ENCODE measurements around the gene SERPINA5. TPM values are rescaled to one million over a fixed set of nuclear protein-coding genes. Genes with fewer than 3 reads are reported as not detected.

Gene SERPINA5
- total RNA-seq, 1 experiment from 2014 or later: 1.5 TPM

- no peaks in the 10 kb centered on the region; the same call in 1 of the 2 replicates for H3K27me3 Mint-ChIP-seq (ENCODE audit: low read depth)
- no peak overlapping the region for H3K27ac Mint-ChIP-seq
- H3K4me3 Mint-ChIP-seq: no peak overlapping the region
- H3K9me3 Mint-ChIP-seq: peaks cover 22% of the 10 kb centered on the region
- H3K4me1 Mint-ChIP-seq: peaks cover 25% of the 10 kb centered on the region
- CTCF ChIA-PET: interaction anchor here (0.6 to 2.7 kb wide), 38 partner anchors 8 to 417 kb away, joined by 3 to 90 read pairs (median 4); partner anchors contain the start of gene SERPINA5
- 0 out of 2 replicates have a peak, but pooled peaks cover under 1% of the 10 kb centered on the region for H3K36me3 Mint-ChIP-seq
- peak; percentile 89 for ATAC-seq
- POLR2A ChIA-PET: interaction anchor here (1.2 kb wide), 1 partner anchor 63 kb away, joined by 4 read pairs; no protein-coding TSS in a partner anchor
- TF ChIP-seq SMAD4 (CRISPR knock-in tag; IDR thresholded peaks at IDR 0.05): no peak
- no peak for TF ChIP-seq NR3C1 (CRISPR knock-in tag; conservative IDR thresholded peaks at IDR 0.05; ENCODE audit: low read depth)
- peak; percentile 98 for TF ChIP-seq CTCF (IDR thresholded peaks at IDR 0.05)
- TF ChIP-seq AR (CRISPR knock-in tag; IDR thresholded peaks at IDR 0.05): no peak
- peak; percentile 92 for DNase-seq (ENCODE audit: low spot score)
Measured at GRCh38 chr14:94548999-94549985, 31.9 kb upstream of the SERPINA5 start.

GRCh38 chr14:94550041-94550440 is 31.2 kb upstream of the SERPINA5 start:
- no peaks in the 10 kb centered on the region; the same call in 1 of the 2 replicates for H3K27me3 Mint-ChIP-seq (ENCODE audit: low read depth)
- H3K27ac Mint-ChIP-seq: no peak overlapping the region
- peaks cover 18% of the 10 kb centered on the region for H3K4me1 Mint-ChIP-seq
- DNase-seq (ENCODE audit: low spot score): peak; percentile 26
- ChIA-PET POLR2A (no interaction called here), CTCF (interaction anchor here (0.6 to 2.7 kb wide), 11 partner anchors 10 to 418 kb away, joined by 3 to 90 read pairs (median 5); no protein-coding TSS in a partner anchor)
- H3K36me3 Mint-ChIP-seq: peaks cover 8% of the 10 kb centered on the region; the same call in 1 of the 2 replicates
- H3K9me3 Mint-ChIP-seq: peaks cover 29% of the 10 kb centered on the region
- peak; percentile 54 for ATAC-seq
- H3K4me3 Mint-ChIP-seq: no peak overlapping the region
- no peak for TF ChIP-seq TP53 (CRISPR knock-in tag; IDR thresholded peaks at IDR 0.05)
- no peak for TF ChIP-seq NR2C2 (CRISPR knock-in tag; IDR thresholded peaks at IDR 0.05)
- no peak for TF ChIP-seq HMGA2 (CRISPR knock-in tag; IDR thresholded peaks at IDR 0.05)
- no peak for TF ChIP-seq PRDM15 (CRISPR knock-in tag; IDR thresholded peaks at IDR 0.05)
- no peak for TF ChIP-seq ARID4B (CRISPR knock-in tag; IDR thresholded peaks at IDR 0.05; ENCODE audit: borderline replicate concordance)
- no peak for TF ChIP-seq GTF2I (CRISPR knock-in tag; conservative IDR thresholded peaks at IDR 0.05)
- TF ChIP-seq USF2 (CRISPR knock-in tag; IDR thresholded peaks at IDR 0.05): no peak
- no peak for TF ChIP-seq ZNF396 (CRISPR knock-in tag; IDR thresholded peaks at IDR 0.05; ENCODE audit: borderline replicate concordance)
- no peak for TF ChIP-seq ESRRA (CRISPR knock-in tag; IDR thresholded peaks at IDR 0.05; ENCODE audit: borderline replicate concordance)
- no peak for TF ChIP-seq MAX (CRISPR knock-in tag; IDR thresholded peaks at IDR 0.05)
- no peak for TF ChIP-seq OVOL2 (CRISPR knock-in tag; IDR thresholded peaks at IDR 0.05; ENCODE audit: borderline replicate concordance)

Data from WTC11 (cell line).